NCI-H446 treated with DMSO at 0.1 percent for 48 hours (cell line): ENCODE data around the gene CA10.

Experiments
- DNase-seq: peaks from one replicate; lab custom pipeline; 2025; lab: John Stamatoyannopoulos, UW

Gene CA10

DNA sequence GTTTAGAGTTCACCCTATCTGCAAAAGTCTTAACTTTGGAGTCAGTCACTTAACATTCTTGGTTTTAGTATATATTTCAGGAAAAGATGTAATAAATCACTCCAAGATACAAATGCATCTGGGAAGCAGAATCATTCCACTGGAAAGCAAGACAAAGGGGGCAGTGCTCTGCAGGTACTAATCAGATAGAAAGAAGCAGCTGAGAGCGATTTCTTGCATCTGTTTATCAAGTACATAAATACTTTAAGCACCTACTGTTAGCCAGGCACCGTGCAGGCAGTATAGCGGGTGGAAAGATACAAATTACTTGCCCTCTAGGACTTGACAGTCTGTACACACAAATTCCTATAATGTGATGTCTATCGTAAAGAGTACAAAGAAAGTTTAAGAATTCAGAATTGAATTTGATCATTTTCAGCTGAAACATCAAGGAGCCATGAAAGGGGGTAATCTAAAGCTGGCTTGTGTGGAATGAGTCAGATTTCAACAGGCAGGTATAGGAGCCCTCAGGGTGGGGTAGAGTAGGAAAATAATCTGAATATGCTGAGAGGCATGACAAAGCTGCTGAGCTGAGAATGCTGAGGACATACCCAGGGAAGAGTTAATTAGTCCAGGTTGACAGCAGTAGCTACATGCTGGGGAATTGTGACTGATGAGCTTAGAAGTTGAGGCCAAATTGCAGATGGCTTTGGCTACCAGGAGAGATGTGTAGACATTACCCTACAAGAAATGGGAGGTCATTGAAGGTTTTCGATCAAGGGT is 110.2 kb downstream of the CA10 start:
- peak; percentile 1 for DNase-seq

DNA sequence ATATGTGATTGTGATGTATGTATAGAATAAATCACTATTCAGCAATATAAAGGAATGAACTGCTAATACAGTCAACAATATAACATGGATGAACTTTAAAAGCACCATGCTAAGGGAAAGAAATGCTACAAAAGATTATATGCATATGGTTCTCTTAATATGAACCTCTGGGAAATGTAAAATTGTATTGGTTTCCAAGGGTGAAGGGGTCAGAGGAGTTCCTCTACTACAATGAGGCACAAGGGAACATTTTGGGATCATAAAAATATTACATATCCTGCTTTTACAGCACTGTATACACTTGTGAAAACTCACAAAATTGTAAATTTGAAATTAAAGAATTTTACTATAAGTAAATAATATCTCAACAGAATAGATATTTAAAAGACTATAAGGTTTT is 111.4 kb downstream of the CA10 start:
- no peak for DNase-seq

DNA sequence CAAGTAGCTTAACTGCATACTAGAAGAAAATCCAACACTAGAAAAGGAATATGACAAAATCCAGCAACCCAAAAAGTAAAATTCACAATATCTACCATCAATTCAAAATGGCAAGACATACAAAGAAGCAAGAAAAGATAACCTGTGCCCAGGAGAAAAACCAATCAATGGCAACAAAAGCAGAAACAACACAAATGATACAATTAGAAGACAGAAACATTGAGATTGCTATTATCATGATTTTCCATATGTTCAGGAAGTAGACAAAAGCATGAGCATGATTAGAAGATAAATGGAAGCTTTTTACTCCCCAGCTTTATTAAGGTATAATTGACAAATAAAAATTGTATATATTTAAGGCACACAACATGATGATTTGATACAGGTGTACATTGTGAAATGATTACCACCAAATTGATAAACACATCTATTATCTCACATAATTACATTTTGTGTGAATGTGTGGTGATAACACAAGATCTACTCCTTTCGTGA is 117.3 kb downstream of the CA10 start:
- no peak for DNase-seq

DNA sequence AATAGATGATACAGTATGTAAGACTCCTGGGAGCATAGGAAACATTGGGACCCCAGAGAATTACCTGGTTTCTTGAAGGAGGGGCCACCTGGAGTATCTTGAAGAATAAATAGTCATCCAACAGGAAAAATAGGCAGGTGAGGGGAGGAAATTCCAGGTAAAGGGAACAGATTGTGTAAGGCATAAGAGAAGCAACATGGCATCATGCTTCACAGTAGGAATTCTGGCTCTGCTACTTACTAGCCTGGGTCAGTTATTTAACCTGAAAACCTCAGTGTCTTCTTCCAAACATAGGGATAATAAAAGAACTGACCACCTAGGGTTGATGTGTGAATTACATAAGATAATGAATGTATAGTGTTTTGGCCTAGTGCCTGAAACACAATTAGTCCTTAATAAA is 122.1 kb downstream of the CA10 start:
- DNase-seq = no peak

DNA sequence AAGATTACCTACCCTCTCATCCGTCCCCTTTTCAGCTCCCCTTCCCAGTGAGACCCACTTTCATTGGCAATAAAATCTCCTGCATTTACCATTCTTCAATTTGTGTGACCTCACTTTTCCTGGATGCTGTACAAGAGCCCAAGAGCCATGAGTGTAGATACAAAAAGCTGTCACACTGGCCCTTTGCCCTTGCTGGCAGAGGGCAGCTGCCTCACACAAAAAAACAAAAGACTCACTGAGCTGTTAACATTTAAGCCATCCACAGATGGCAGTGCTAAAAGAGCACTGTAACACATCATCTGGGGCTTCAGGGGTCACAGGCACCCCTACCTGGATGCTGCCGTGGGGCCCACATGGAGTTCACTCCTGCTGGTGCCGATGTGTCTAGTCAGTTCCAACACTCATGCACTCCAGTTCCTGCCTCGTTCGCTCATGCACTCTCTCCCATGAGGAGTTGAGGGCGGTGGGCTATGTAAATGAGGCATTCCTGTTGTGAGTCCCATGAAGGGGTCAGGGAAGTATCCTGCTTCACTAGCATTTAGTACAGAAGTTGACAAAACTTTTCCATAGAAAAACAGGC is 123.1 kb downstream of the CA10 start:
- DNase-seq = peak; percentile 97

DNA sequence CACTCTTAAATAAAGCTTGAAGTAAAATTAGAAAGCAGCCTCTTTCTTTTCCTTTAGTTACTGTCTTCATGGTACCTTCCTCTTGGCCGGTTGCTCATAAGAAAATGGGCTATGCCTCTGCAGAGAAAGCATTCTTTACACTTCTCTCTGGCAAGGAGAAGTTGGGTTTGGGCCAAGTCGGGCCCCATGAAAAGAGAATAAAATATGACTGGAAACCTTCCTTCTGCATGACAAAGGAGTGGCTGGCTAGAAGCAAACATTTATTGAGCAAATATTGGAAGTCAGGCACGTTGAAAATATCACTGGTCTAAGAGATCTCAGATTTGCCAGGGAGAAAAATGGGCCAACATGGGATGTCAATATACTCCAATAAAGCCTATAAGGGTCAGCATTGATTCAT is 126.1 kb downstream of the CA10 start:
- DNase-seq = peak; percentile 63

DNA sequence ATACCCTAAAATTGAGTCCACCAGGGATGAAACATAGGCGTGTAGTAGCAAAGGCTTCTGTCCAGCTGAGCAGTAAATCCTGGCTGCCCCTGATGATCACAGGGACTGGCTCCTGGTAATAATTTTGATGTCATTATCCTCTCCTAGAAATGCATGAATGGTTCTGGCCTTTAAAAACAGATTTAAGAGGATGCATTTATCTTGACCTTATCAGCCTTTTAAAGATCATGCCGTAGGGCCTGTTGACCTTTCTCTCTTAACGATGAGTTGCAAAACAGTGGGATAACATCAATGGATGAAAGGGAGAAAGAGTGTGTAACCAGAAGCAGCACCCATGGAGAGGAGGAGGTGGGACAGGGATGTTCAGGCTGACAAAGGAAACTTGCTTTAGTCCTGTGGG is 128.5 kb downstream of the CA10 start:
- DNase-seq = no peak

DNA sequence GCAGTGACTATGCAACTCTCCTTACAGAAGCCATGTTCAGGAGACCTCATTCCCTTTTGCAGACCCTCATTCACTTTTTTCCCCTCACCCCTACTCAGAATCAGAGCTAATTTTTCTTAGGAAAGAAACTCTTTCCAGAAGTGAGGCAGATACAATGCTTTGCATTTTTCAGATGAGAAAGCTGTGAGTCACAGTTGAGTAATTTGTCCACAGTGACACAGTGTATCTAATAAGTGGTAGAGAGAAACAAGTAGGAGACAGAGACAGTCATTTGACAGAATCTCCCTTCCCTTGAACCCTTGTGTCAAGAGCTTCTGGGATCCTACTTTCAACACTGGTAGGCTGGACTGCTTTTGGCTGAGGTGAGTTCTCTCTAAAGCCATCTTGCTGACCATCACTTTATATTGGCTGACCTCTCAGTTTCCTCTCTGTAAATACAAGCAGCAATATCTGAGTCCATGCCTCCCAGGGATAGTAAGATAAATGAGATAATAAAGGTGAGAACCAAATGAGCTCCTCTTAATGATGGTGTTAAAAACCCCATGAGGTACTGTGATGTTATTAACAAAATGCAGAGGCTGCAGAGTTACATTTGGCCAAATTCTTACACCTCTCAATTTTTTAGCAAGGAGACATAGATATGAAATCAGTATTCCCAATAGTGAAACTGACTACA is 130.8 kb downstream of the CA10 start:
- DNase-seq = no peak

DNA sequence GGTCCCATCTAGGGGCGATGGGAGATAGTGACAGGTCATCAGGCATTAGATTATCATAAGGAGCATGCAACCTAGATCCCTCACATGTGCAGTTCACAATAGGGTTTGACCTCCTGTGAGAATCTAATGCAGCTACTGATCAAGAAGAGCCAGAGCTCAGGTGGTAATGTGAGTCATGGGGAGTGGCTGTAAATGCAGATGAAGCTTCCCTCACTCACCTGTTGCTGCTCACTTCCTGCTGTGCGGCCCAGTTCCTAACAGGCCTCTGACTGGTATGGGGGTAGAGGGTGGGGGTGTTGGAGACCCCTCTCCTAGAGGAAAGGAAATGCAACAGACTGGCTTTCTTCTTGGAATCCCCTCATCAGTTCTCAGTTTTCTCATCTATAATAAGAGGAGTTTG is 131.4 kb downstream of the CA10 start:
- no peak for DNase-seq

DNA sequence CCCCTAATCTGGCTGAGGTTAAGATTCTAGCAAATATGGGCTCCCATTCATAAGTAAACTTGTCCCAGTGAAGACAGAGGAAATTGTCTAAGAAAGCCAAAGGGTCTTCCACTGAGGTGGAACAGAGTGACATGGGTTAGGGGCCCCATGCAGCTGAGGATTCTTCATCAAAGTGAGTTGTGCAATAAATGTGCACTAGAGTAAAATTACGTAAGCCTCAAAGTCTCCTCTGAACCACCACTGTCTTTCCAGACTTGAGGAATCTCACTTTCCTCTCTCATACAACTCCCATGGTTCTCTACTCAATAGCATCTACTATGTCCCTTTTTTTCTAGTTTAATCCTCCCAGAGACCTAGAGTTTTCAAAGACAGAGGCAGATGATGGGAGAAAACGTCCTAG is 132.4 kb downstream of the CA10 start:
- DNase-seq = no peak

DNA sequence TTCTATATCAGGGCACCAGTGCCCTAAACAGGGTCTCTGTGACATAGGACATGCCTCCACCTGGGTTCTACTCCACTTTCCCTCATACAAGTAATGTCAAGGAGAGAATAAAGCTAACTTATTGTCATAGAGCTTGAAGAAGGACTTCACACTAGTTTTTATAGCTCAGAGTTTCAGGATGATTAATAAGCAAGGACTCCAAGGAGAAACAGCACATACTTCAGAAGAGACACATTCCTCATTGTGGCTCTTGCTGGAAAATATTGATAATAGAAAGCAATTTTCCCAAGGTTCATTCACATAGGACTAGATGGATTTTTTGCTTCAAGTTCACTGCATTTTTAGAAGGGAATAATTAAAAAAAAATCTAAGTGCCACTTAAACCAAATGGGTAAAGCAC is 133.3 kb downstream of the CA10 start:
- DNase-seq = no peak

DNA sequence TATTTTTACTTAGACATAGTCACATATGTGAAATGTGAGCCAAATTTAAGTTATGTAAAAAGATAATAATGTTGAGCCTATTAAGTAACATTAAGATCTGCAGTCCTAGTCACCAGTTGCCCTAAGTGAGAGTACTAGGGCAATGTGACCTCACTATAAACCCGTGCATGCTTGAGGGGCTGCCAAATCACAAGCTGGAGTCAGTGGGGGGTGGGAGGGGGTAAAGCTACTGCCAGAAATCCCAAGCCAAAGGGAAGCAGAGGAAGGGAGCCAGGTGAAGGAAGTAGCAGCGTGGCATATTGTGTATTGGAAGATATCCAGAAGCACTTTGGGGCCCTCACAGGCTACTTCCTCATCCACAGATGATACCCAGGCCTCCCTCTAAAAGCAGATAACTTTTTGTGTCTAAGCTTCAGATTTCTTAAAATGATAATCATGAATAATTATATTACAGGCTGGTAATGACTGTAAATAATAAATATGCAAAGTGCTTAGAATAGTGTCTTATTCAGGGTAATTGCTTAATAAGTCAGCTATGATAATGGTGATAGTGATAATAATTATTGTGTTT is 134.1 kb downstream of the CA10 start:
- peak; percentile 91 for DNase-seq

DNA sequence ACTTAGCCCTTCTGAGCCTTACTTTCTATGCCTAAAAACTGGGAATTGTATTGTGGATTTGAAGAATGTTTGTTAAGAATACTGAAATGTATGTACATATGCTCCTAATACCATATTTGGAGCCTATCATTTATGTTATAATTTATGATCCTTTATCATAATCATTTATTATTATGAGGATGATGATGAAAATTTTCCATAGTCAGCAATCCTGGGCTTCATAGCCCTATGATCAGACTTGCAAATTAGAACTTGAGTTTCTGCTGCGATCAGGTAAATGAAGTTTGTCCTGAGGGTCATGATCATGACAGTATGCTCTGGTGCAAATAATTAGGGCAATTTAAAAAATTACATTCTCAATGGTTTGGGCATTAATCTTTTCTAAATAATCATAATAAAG is 147.4 kb downstream of the CA10 start:
- DNase-seq = no peak

DNA sequence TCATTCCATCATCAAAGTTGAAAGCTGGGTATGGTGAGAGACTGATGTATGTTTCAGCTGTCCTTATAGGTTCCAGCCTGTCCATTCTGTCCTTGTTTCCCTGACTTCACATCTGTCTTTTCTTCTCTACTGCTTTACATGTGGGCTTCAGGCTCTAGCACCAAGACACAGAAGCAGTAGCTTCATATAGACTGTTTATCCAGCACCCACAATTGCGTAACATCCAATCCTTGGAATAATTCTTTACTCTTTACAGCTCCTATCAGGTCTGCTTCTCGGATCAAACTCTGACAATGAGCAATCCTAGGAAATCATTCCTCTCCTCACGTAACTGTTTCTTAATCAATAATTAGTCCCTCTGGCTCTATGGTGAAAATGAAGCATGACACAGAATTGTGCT is 158.9 kb downstream of the CA10 start:
- DNase-seq = no peak

DNA sequence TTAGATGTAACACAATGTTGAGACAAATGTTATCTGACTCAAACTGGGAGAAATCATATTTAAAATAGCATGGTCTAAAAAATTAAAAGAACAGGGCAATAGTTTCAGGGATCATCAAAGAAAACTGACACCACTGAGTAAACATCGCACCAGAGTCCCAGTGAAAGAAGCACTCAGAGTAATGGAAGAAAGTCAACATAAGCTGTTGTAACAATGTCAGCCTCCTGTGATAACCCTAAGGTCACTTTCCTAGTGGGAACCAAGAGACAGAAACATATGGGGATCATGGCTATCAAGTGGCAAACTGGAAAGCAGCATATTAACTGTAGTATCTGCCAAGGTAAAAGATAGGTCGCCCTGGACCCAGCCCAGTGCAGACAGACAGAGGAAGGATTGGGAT is 160.8 kb downstream of the CA10 start:
- no peak for DNase-seq

DNA sequence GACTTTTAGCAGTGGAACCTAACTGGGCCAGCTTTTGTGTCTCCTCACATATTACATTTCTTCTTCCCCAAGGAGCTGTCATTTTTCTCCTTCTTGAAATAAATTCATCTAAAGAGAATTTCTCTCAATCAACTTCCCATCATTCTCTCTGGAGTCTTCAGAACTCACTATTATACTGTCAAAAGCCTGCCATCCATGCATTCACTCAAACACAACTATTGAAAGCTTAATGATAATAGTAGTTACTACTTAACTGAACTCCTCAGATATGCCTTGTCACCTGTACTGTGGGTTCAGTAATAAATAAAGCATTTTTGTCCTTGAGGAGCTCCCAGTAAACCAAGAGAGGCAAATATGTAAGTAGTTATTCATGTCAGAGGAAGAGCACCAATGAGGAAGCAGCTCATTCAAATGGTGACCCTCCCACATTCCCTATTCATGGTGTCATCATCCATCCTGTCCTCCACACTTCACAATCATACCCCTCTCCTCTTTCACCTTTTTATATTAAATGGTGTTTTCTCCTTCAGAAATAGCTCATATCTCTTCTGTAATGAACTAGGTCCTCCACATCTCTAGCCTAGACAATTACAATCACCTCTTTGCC is 162.6 kb downstream of the CA10 start:
- DNase-seq = no peak

DNA sequence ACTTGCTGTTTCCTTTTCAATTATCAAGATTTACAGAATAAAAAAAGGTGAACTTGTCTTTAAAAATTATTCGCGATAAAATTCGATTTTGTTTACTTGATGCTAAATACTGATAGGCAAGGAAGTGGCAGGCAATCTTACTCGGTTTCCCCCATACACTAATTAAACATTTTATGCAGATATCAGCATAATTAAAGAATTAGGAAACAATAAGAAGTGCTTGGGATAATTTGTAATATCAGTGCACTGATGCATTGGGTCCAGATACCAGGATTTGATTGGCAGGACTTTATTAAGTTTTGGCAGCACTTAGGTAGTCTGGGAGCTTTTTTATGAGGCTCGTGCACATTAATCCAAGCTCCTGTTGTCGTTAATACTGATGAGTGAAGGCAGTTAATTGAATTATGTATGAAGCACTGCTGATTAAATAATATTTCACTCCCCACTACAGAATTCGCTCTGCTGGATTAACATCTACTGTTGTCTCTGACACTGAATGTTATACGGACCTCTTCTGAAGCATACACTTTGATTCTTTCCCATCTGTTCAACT is 165.6 kb downstream of the CA10 start:
- peak; percentile 70 for DNase-seq

DNA sequence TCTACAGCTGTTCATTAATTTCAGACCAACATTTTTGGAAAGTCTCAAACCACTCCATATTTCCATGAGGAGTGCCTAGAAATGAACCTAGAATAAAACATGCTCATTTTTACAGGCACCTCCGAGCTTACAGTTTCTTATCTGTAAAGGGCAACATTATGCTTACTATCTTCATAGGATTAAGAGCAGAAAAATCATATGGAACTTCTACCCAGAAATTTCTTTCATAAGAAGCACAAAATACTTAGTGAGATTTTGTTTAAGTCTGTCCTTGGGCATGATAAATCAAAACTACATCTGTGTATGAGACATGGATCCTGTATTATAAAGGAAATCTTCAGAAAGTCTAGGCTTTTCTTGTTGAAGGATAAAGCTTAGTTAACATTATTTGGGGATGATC is 187.4 kb downstream of the CA10 start:
- no peak for DNase-seq

DNA sequence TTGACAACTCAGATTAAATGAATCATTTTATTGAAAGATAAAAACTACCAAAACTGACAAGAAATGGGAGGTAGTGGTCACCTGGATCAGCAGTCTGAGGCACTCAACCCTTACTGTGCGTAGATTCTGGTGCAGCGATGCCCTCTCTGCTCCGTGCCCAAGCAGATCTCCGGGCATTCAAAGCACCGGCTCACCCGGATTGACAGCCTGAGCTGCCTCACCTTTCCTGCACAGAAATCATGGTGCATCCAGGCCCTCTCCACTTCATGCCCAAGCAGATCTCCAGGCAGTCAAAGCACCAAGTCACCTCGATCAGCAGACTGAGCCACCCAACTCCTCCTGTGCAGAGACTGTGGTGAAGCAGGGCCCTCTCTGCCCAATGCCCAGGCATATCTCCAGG is 196.8 kb downstream of the CA10 start:
- no peak for DNase-seq

DNA sequence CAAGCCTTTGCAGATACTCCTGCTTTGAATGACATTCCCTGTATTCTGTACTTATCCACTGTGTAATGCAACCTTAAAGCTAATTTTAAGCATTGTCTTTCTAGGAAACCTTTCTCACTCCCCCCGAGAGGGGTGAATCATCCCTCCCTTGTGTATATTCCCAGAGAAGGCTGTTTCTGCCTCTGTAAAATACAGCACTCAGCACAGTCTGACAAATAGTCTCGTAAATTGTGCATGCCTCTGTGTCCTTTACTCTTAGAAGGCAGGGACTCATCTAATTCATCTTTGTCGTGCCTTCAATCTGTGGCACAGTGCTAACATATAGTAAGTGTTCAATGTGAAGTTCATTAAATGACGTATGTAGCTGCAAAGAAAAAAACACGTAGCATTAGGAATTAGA is 200.7 kb downstream of the CA10 start:
- no peak for DNase-seq

DNA sequence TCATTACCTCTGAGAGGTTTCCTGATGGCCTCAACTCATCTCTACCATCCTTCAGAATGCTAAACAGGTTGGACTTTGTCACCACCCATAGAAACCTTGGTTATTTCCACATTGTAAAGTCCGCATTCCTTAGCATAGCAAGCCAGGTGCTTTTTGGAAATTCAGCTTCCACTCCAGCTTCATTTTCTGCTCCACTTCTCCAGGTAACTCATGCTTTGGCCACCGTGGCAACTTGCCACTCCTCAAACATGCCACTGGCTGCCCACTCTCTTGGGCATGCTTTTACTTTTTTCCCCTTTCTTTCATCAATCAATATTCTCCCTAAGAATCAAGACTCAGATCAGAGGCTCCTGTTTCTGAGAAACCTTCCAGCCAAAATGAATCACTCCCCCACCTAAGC is 203.3 kb downstream of the CA10 start:
- no peak for DNase-seq

DNA sequence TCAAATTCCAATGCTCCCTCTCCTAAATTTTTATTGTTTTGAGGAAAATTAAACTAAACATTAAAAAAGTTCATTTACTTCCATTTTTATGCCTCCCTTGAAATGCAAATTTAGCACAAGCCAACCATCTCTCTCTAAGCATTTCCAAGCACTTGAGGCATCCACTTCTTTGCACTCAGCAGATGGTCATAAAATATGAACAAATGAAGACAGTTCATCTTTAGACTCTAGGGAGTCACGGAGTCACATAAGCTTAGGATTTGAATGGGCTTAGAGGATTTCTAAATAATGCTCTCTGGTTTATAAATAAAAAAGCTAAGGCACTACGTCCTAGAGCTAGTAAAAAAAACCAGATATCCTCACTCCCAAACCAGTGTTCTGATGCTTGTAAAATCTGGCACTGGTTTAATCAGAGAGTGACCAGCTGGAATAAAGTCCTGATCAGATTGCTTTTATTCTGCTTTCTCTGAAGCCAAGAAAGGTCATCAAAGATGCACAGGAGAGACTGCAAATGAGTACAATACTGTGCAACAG is 204.2 kb downstream of the CA10 start:
- DNase-seq = peak; percentile 18
